ENCODE results near the gene FAM9A.

The FAM9A gene

GRCh38 chrX:8801041-8801599 is at the start of gene FAM9A:
TSS of gene FAM9A (minus strand) at chrX:8801383. CDS start at chrX:8800171, 1,212 bp downstream.
- DNase-seq (ENCODE audit: low spot score) = no peak

- no peak for DNase-seq (ENCODE audit: low spot score)
Observed at GRCh38 chrX:8850478-8850877, 49.3 kb upstream of the FAM9A start.

- no peak for DNase-seq (ENCODE audit: low spot score)
Observed at GRCh38 chrX:8849945-8850344, 48.8 kb upstream of the FAM9A start.

- DNase-seq (ENCODE audit: low spot score) = no peak
Observed at GRCh38 chrX:8849458-8849857, 48.3 kb upstream of the FAM9A start.

- peak; percentile 32 for DNase-seq (ENCODE audit: low spot score)
Observed at GRCh38 chrX:8848911-8849310, 47.7 kb upstream of the FAM9A start.

- DNase-seq (ENCODE audit: low spot score) = no peak
Observed at GRCh38 chrX:8848441-8848840, 47.3 kb upstream of the FAM9A start.

GRCh38 chrX:8847360-8847759 is 46.2 kb upstream of the FAM9A start:
- no peak for DNase-seq (ENCODE audit: low spot score)

GRCh38 chrX:8846266-8846665 is 45.1 kb upstream of the FAM9A start:
- DNase-seq (ENCODE audit: low spot score) = no peak

- no peak for DNase-seq (ENCODE audit: low spot score)
Observed at GRCh38 chrX:8845469-8845868, 44.3 kb upstream of the FAM9A start.

GRCh38 chrX:8845060-8845459 is 43.9 kb upstream of the FAM9A start:
- DNase-seq (ENCODE audit: low spot score) = peak; percentile 30

- DNase-seq (ENCODE audit: low spot score) = no peak
Observed at GRCh38 chrX:8844157-8844556, 43.0 kb upstream of the FAM9A start.

- no peak for DNase-seq (ENCODE audit: low spot score)
Observed at GRCh38 chrX:8841911-8842310, 40.7 kb upstream of the FAM9A start.

- DNase-seq (ENCODE audit: low spot score) = no peak
Observed at GRCh38 chrX:8834392-8834791, 33.2 kb upstream of the FAM9A start.

GRCh38 chrX:8832582-8833378 is 31.6 kb upstream of the FAM9A start:
- no peak for DNase-seq (ENCODE audit: low spot score)

GRCh38 chrX:8823698-8824097 is 22.5 kb upstream of the FAM9A start:
- no peak for DNase-seq (ENCODE audit: low spot score)

- no peak for DNase-seq (ENCODE audit: low spot score)
Observed at GRCh38 chrX:8822002-8822401, 20.8 kb upstream of the FAM9A start.

GRCh38 chrX:8820910-8821527 is 19.8 kb upstream of the FAM9A start:
- no peak for DNase-seq (ENCODE audit: low spot score)

- peak; percentile 42 for DNase-seq (ENCODE audit: low spot score)
Observed at GRCh38 chrX:8815460-8816065, 14.4 kb upstream of the FAM9A start.

GRCh38 chrX:8813036-8813435 is 11.9 kb upstream of the FAM9A start:
- no peak for DNase-seq (ENCODE audit: low spot score)

- no peak for DNase-seq (ENCODE audit: low spot score)
Observed at GRCh38 chrX:8811611-8812010, 10.4 kb upstream of the FAM9A start.

- no peak for DNase-seq (ENCODE audit: low spot score)
Observed at GRCh38 chrX:8808661-8809060, 7.5 kb upstream of the FAM9A start.

- no peak for DNase-seq (ENCODE audit: low spot score)
Observed at GRCh38 chrX:8805974-8806373, 4.8 kb upstream of the FAM9A start.

GRCh38 chrX:8805046-8805445 is 3.9 kb upstream of the FAM9A start:
- no peak for DNase-seq (ENCODE audit: low spot score)
